DOHH2 (cell line): ENCODE measurements around the gene PARVB.

Experiments
- H3F3A ChIP-seq: fragments of 200-600 bp; sonication (generic), shearing (Covaris generic); 2 replicates; pipeline ENCODE4 v1.6.0; 2016; ENCODE audit warnings: antibody characterized with exemption, mild to moderate bottlenecking; ENCODE audit not compliant: control insufficient read depth, insufficient read depth
- H3K27ac ChIP-seq: fragments of 200-600 bp; sonication (generic); 2 replicates; pipeline ENCODE4 v1.5.1; 2014; ENCODE audit warnings: low read depth, mild to moderate bottlenecking, low read length, moderate library complexity
- H3K27me3 ChIP-seq: fragments of 200-600 bp; sonication (generic); 2 replicates; pipeline ENCODE4 v1.6.1; 2014; ENCODE audit warnings: mild to moderate bottlenecking, low read length, mixed read lengths; ENCODE audit not compliant: control insufficient read depth
- H3K36me3 ChIP-seq: fragments of 200-600 bp; sonication (generic); 2 replicates; pipeline ENCODE4 v1.6.1; 2014; ENCODE audit warnings: mild to moderate bottlenecking, low read length, moderate library complexity, mixed read lengths; ENCODE audit not compliant: control insufficient read depth
- H3K4me1 ChIP-seq: fragments of 200-600 bp; sonication (generic); 2 replicates; pipeline ENCODE4 v1.6.1; 2014; ENCODE audit warnings: mild to moderate bottlenecking, low read length, mixed read lengths; ENCODE audit not compliant: control insufficient read depth
- H3K4me2 ChIP-seq: fragments of 200-600 bp; sonication (generic); 2 replicates; pipeline ENCODE4 v1.6.0; 2014; ENCODE audit warnings: mild to moderate bottlenecking, low read length, moderate library complexity
- H3K4me3 ChIP-seq: fragments of 200-600 bp; sonication (generic); 2 replicates; pipeline ENCODE4 v1.5.1; 2014; ENCODE audit warnings: mild to moderate bottlenecking, low read length, mixed read lengths
- H3K79me2 ChIP-seq: fragments of 200-600 bp; sonication (generic); 2 replicates; pipeline ENCODE4 v1.6.1; 2014; ENCODE audit warnings: mild to moderate bottlenecking, low read length, mixed read lengths; ENCODE audit not compliant: control insufficient read depth
- H3K9me2 ChIP-seq: fragments of 200-600 bp; sonication (generic); replicated peaks from 2 replicates; pipeline ENCODE4 v1.6.1; 2014; ENCODE audit warnings: mild to moderate bottlenecking, low read length, mixed read lengths; ENCODE audit not compliant: control insufficient read depth
- H3K9me3 ChIP-seq: fragments of 200-600 bp; sonication (generic); 2 replicates; pipeline ENCODE4 v1.6.1; 2014; ENCODE audit warnings: antibody characterized with exemption, low read length, mixed read lengths; ENCODE audit not compliant: control insufficient read depth, insufficient read depth
- H4K20me1 ChIP-seq: fragments of 200-600 bp; sonication (generic); 2 replicates; pipeline ENCODE4 v1.6.0; 2014; ENCODE audit warnings: low read depth, mild to moderate bottlenecking, antibody characterized with exemption, low read length, moderate library complexity; ENCODE audit not compliant: control insufficient read depth, insufficient read depth
- CTCF ChIP-seq: fragments of 200-600 bp; sonication (generic); IDR thresholded peaks from one replicate; pipeline ENCODE4 v1.5.1; 2014; ENCODE audit warnings: antibody characterized with exemption, mild to moderate bottlenecking, low read depth, low read length; ENCODE audit not compliant: poor library complexity, severe bottlenecking
- EZH2phosphoT487 ChIP-seq: fragments of 200-600 bp; sonication (generic); IDR thresholded peaks from 2 replicates; pipeline ENCODE4 v1.6.1; 2017; ENCODE audit warnings: borderline replicate concordance, mild to moderate bottlenecking, antibody characterized with exemption, low read length, moderate library complexity, mixed read lengths

Gene PARVB

GRCh38 chr22:44157916-44158618 is 134.0 kb downstream of the PARVB start:
- Histone ChIP-seq H3K27me3 (no peaks in the 10 kb centered on the region), H3K4me3 (no peak overlapping the region), H3K4me2 (no peak overlapping the region), H3K36me3 (no peaks in the 10 kb centered on the region), H3K9me2 (no peaks in the 10 kb centered on the region), H3K4me1 (no peaks in the 10 kb centered on the region), H3F3A (no peaks in the 10 kb centered on the region), H4K20me1 (no peaks in the 10 kb centered on the region), H3K9me3 (no peaks in the 10 kb centered on the region), H3K79me2 (no peaks in the 10 kb centered on the region), H3K27ac (no peak overlapping the region)
- TF ChIP-seq EZH2phosphoT487 (no peak), CTCF (no peak)

DNA sequence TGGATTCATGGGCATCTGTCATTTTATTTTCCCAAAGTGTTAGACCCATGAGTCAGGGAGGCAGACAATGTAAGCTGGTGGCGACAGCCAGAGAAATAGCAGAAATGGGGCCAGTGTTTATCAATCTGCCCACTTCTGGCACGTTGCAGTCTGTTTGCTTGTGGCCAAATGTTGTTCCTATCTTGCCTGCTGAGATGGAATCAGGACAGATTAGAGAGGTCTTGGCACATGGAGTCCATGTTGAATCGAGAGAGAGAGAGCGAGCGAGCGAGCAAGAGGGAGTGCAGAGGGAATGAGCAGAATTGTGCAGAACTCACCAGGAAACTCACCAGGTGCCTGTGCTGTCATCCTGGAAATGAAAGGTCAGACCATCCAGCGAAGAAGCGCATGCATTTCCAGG is 134.7 kb downstream of the PARVB start:
- Histone ChIP-seq H3K4me2 (no peak overlapping the region), H3K9me3 (no peaks in the 10 kb centered on the region)

DNA sequence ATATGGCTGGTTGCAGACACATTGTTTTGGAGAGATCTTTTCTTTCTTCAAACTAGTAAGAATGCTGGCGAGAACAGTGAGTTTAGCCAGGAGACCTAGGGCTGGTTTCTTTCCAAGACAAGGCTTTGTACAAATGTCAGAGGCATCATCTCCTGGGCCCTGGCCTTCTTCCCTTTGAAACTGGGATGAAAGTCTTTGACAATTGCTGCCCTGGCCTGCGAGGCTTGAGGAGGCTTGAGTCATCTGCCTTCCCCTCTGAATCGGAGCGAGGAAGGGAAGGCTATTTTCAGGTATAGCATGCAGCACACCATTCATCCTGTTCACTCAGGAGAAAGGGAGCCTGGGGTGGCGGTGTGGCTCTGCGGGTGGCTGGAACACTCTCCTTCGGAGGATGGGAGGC is 135.1 kb downstream of the PARVB start:
- H3K36me3 ChIP-seq, result no peaks in the 10 kb centered on the region
- no peak overlapping the region for H3K4me2 ChIP-seq
- no peaks in the 10 kb centered on the region for H3K4me1 ChIP-seq
- no peaks in the 10 kb centered on the region for H3K79me2 ChIP-seq
- no peaks in the 10 kb centered on the region for H3K9me3 ChIP-seq
- H3K27ac ChIP-seq, result no peak overlapping the region
- H3K9me2 ChIP-seq, result no peaks in the 10 kb centered on the region
- H3K27me3 ChIP-seq, result no peaks in the 10 kb centered on the region
- H3K4me3 ChIP-seq, result no peak overlapping the region
- H3F3A ChIP-seq, result no peaks in the 10 kb centered on the region
- no peaks in the 10 kb centered on the region for H4K20me1 ChIP-seq
- no peak for TF ChIP-seq EZH2phosphoT487
- no peak for TF ChIP-seq CTCF

More for the DNA sequence above, 134.7 kb downstream of the PARVB start:
- no peaks in the 10 kb centered on the region for H3K9me2 ChIP-seq
- no peaks in the 10 kb centered on the region for H4K20me1 ChIP-seq
- no peaks in the 10 kb centered on the region for H3F3A ChIP-seq
- H3K4me1 ChIP-seq, result no peaks in the 10 kb centered on the region
- H3K27ac ChIP-seq, result no peak overlapping the region
- no peaks in the 10 kb centered on the region for H3K79me2 ChIP-seq
- H3K36me3 ChIP-seq, result no peaks in the 10 kb centered on the region
- no peak for TF ChIP-seq EZH2phosphoT487
- TF ChIP-seq CTCF, result no peak
- H3K27me3 ChIP-seq, result no peaks in the 10 kb centered on the region
- H3K4me3 ChIP-seq, result no peak overlapping the region
